HUES48 (cell line): ENCODE results near the gene LAMA2.

ENCODE experiments used
- H3K27ac ChIP-seq: one replicate; pipeline ENCODE4 v1.7.0; 2013; ENCODE audit warnings: low read depth, low read length, inconsistent platforms
- H3K27me3 ChIP-seq: 2 replicates; pipeline ENCODE4 v1.6.1; 2013; ENCODE audit warnings: mild to moderate bottlenecking, low read length; ENCODE audit not compliant: control insufficient read depth, insufficient read depth
- H3K36me3 ChIP-seq: 2 replicates; pipeline ENCODE4 v1.6.1; 2013; ENCODE audit warnings: low read length; ENCODE audit not compliant: control insufficient read depth, insufficient read depth
- H3K4me1 ChIP-seq: 2 replicates; pipeline ENCODE4 v1.6.1; 2013; ENCODE audit warnings: mild to moderate bottlenecking, low read length; ENCODE audit not compliant: control insufficient read depth, insufficient read depth
- H3K4me3 ChIP-seq: 2 replicates; pipeline ENCODE4 v1.5.1; 2013; ENCODE audit warnings: mild to moderate bottlenecking, low read depth, low read length
- H3K9ac ChIP-seq: 2 replicates; pipeline ENCODE4 v1.6.1; 2013; ENCODE audit warnings: mild to moderate bottlenecking, low read depth, low read length, moderate library complexity
- H3K9me3 ChIP-seq: 2 replicates; pipeline ENCODE4 v1.6.1; 2013; ENCODE audit warnings: low read length; ENCODE audit not compliant: control insufficient read depth, insufficient read depth

Gene LAMA2

DNA sequence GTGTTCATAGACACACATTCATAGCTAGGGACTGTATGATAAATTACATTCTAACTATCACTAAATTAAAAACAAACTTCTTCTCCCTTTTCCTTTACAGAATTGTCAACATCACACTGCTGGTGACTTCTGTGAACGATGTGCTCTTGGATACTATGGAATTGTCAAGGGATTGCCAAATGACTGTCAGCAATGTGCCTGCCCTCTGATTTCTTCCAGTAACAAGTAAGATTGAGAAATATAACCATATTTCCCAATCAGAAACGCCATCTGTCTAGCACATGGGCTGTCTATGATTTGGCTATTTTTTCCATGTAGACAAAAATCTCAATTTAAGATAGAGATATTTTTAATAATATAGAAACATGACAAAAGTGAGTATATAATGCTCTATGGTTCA, 459.3 kb downstream of the LAMA2 start:
- Histone ChIP-seq H3K4me1 (peaks cover 16% of the 10 kb centered on the region), H3K9me3 (no peaks in the 10 kb centered on the region), H3K27ac (no peak overlapping the region), H3K27me3 (no peaks in the 10 kb centered on the region), H3K36me3 (no peaks in the 10 kb centered on the region), H3K4me3 (no peak overlapping the region), H3K9ac (no peak overlapping the region)

DNA sequence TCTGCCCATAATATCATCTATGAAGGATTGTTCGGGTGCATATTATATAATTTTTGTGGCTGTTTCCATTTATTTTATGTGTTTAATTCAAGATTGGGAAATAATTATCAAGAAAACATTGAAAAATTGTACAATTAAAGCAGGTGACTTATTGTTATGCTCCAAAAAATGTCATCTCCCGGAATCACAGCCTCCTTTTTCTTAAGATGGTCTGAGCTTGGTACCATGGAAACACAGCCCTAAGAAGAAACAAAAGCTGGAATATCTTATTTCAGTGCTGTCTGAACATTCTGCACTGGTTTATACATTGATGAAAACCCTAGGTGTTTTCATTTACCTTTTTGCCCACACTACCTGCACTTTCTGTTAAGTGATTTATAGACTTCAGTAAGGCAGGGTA, 459.9 kb downstream of the LAMA2 start:
- Histone ChIP-seq H3K27me3 (no peaks in the 10 kb centered on the region), H3K4me1 (peaks cover 16% of the 10 kb centered on the region), H3K27ac (no peak overlapping the region), H3K9ac (no peak overlapping the region), H3K36me3 (no peaks in the 10 kb centered on the region), H3K9me3 (no peaks in the 10 kb centered on the region), H3K4me3 (no peak overlapping the region)

- Histone ChIP-seq H3K9ac (no peak overlapping the region), H3K4me1 (peaks cover under 1% of the 10 kb centered on the region; the same call in 1 of the 2 replicates), H3K36me3 (no peaks in the 10 kb centered on the region), H3K9me3 (no peaks in the 10 kb centered on the region), H3K4me3 (no peak overlapping the region), H3K27ac (no peak overlapping the region), H3K27me3 (no peaks in the 10 kb centered on the region)
These were observed 461.4 kb downstream of the LAMA2 start for GRCh38 chr6:129344379-129344778.

DNA sequence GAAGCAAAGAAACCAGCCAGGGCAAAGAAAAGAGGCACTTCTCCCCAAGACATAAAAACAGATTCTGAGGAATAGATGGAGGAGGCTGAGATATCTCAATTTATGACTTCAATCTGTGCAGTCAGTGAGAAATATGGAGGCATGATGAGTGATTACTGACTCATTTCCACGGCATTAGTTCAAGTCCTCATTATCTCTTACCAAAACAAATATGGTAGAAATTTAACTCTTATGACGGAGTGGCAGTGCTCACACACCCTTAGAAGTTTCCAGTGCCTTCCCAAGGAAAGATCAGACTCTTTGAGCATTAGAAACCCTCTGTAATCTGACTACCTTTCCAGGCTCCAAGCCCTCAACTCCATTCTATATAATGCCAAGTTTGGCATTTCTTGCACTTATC, 463.0 kb downstream of the LAMA2 start:
- Histone ChIP-seq H3K9me3 (no peaks in the 10 kb centered on the region), H3K4me3 (no peak overlapping the region), H3K27ac (no peak overlapping the region), H3K36me3 (no peaks in the 10 kb centered on the region), H3K4me1 (no peaks in the 10 kb centered on the region), H3K9ac (no peak overlapping the region), H3K27me3 (no peaks in the 10 kb centered on the region)

DNA sequence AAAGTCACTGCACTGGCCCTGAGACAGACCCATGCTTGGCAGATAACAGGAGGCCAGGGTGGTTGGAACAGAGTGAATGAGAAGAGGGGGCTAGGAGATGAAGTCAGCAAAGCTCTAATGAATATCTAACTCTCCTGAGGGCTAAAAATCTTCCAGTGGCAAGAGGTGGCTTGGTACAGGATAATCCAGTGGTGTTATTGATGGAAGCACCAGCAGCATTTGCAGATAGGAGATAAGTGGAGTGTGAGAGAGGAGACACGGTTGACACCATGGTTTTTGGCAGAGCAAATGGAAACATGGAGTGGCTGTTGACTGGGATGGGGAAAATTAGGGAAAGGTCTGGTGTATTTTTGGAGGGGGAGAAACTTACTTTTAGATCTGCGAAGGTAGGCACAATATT, 464.0 kb downstream of the LAMA2 start:
- Histone ChIP-seq H3K27me3 (no peaks in the 10 kb centered on the region), H3K9ac (no peak overlapping the region), H3K4me1 (no peaks in the 10 kb centered on the region), H3K4me3 (no peak overlapping the region), H3K27ac (no peak overlapping the region), H3K36me3 (no peaks in the 10 kb centered on the region), H3K9me3 (no peaks in the 10 kb centered on the region)

DNA sequence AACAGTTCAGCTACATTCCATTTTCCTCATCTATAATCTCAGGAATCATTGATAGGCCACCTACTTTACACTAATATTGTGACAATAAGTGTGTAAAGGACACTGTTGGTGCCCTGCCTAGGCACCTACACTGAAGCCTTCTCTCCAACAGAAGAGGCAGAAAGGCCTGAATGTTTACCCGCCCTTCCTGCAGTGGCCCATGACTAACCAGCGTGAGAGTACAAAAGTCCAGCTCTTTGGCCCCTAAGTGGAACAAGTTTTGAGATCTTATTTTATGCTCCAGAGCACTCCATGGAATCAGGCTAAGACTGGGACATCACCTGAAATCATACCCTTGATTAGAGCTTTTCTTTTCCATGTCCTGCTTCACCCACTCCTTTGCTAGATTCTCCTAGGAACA, 467.3 kb downstream of the LAMA2 start:
- H3K27me3 ChIP-seq = no peaks in the 10 kb centered on the region
- no peak overlapping the region for H3K9ac ChIP-seq
- no peak overlapping the region for H3K27ac ChIP-seq
- peaks cover 3% of the 10 kb centered on the region for H3K4me1 ChIP-seq
- H3K36me3 ChIP-seq = no peaks in the 10 kb centered on the region
- H3K4me3 ChIP-seq = no peak overlapping the region
- no peaks in the 10 kb centered on the region for H3K9me3 ChIP-seq

DNA sequence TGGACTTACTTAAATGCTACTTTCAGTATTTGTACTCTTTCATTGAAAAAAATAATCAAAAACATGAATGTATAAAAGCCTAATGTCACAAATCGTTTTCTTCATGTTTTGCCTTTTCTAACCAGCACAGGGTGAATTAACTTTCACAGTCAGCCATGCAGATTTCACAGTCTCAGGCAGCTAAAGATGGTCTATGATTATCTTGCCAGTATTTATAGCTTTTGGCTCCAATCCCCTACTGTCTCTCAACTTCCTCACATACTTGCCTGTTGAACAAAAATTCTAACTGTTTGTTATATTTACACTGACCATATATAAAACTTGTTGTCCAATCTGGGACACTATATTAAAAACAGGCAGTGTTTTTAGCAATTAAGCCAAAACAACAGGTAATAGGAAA, 468.9 kb downstream of the LAMA2 start:
- no peak overlapping the region for H3K9ac ChIP-seq
- H3K36me3 ChIP-seq = no peaks in the 10 kb centered on the region
- peaks cover 16% of the 10 kb centered on the region for H3K4me1 ChIP-seq
- H3K27ac ChIP-seq = no peak overlapping the region
- no peaks in the 10 kb centered on the region for H3K9me3 ChIP-seq
- no peak overlapping the region for H3K4me3 ChIP-seq
- H3K27me3 ChIP-seq = no peaks in the 10 kb centered on the region

- no peak overlapping the region for H3K27ac ChIP-seq
- H3K9me3 ChIP-seq = no peaks in the 10 kb centered on the region
- H3K4me1 ChIP-seq = peaks cover 16% of the 10 kb centered on the region
- no peak overlapping the region for H3K9ac ChIP-seq
- no peaks in the 10 kb centered on the region for H3K27me3 ChIP-seq
- no peaks in the 10 kb centered on the region for H3K36me3 ChIP-seq
- H3K4me3 ChIP-seq = no peak overlapping the region
These were observed 470.1 kb downstream of the LAMA2 start for GRCh38 chr6:129353067-129353466.

DNA sequence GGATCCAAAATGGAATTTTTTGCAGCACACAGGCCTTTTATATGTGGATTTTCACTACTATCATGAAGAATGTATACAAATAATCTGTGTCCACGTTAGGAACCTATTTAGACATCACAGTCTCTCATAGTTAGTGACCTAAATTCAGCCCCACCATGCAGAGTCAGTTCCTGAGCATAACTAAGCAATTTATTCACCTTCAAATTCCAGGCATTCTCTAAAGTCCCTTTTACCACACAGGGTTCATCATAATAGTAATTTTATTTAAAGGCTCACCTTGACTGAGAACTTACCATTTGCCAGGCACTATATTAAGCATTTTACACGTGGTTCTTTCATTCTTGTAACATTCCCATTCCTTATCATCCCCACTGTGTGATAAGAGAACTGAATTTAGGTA, 473.2 kb downstream of the LAMA2 start:
- H3K4me1 ChIP-seq = peaks cover 16% of the 10 kb centered on the region
- H3K4me3 ChIP-seq = no peak overlapping the region
- H3K27ac ChIP-seq = no peak overlapping the region
- no peaks in the 10 kb centered on the region for H3K27me3 ChIP-seq
- H3K9me3 ChIP-seq = no peaks in the 10 kb centered on the region
- H3K9ac ChIP-seq = no peak overlapping the region
- H3K36me3 ChIP-seq = no peaks in the 10 kb centered on the region

DNA sequence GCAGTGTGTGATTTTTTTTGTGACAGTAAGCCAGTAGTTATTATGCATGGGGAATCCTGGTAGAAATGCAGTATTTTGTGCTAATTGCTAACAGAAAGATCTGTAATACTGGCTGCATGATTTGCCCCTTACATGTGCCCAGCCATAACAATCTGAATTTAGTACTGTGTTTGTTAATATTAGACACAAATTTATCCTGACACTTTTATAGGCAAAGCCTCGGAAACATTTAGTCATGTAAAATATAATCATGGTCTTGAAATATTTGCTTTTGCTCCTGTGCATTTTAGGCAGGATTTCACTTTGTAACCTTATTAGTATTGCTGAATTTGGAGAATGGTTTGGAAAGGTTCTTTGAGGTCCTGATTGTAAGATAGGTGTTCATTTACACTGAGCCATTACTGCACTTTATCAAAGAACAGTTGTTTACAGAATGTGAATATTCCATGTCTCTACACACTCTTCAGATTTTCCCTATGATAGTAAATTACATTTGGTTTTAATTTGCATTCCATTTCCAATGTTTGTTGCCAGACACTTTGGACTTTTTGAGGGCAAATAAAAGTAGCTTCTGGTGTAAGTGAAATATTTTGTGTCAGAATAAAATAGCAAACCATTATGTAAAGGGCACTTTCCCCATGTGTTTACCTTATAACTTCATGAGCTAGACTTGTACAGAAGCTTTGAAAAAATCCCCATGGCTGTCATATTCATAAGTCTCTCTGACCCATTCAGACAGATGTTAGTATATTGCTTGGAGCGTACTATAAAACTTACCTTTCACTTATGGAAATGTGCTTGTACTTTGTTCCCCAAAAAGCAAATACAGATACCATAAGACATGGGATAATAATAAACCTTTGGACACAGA, 477.1 kb downstream of the LAMA2 start:
- Histone ChIP-seq H3K4me3 (no peak overlapping the region), H3K36me3 (no peaks in the 10 kb centered on the region), H3K9ac (no peak overlapping the region), H3K27ac (no peak overlapping the region), H3K4me1 (peaks cover 16% of the 10 kb centered on the region), H3K9me3 (no peaks in the 10 kb centered on the region), H3K27me3 (no peaks in the 10 kb centered on the region)

- Histone ChIP-seq H3K4me3 (no peak overlapping the region), H3K27ac (no peak overlapping the region), H3K36me3 (no peaks in the 10 kb centered on the region), H3K9ac (no peak overlapping the region), H3K4me1 (peaks cover 10% of the 10 kb centered on the region), H3K9me3 (no peaks in the 10 kb centered on the region), H3K27me3 (no peaks in the 10 kb centered on the region)
These were observed 477.7 kb downstream of the LAMA2 start for GRCh38 chr6:129360682-129360955.
